ENCODE measurements around the gene DNAJC16.
"Not testable (repeated sequence)": the region's sequence is repeated elsewhere in the genome, so short reads cannot be mapped to it uniquely, and the experiment has no call there.

DNAJC16 gene

GRCh38 chr1:15508700-15509487 is 17.8 kb upstream of the DNAJC16 start:
- DNase-seq: no peak

GRCh38 chr1:15509586-15509985 is 17.1 kb upstream of the DNAJC16 start:
- DNase-seq: no peak

- DNase-seq: no peak
Observed at GRCh38 chr1:15510611-15511405, 15.8 kb upstream of the DNAJC16 start.

GRCh38 chr1:15513192-15513591 is 13.5 kb upstream of the DNAJC16 start:
- DNase-seq: no peak

- DNase-seq: no peak
Observed at GRCh38 chr1:15513919-15514318, 12.7 kb upstream of the DNAJC16 start.

GRCh38 chr1:15514557-15514956 is 12.1 kb upstream of the DNAJC16 start:
- not testable (repeated sequence) for DNase-seq

- DNase-seq: peak; percentile 42 to 45
Observed at GRCh38 chr1:15515022-15515663, 11.5 kb upstream of the DNAJC16 start.

GRCh38 chr1:15519625-15520024 is 7.0 kb upstream of the DNAJC16 start:
- DNase-seq: no peak

- not testable (repeated sequence) for DNase-seq
Observed at GRCh38 chr1:15521206-15521906, 5.3 kb upstream of the DNAJC16 start.

GRCh38 chr1:15522551-15522950 is 4.1 kb upstream of the DNAJC16 start:
- no peak for DNase-seq

- DNase-seq: peak; percentile 41 to 66
Observed at GRCh38 chr1:15523104-15524020, 3.3 kb upstream of the DNAJC16 start.

GRCh38 chr1:15524021-15524282 is 2.7 kb upstream of the DNAJC16 start, which contains the start of gene CASP9:
Gene CASP9, minus strand, starts transcription at chr1:15524215. Its CDS starts 15 bp downstream, at chr1:15524200.
- DNase-seq: no peak

- DNase-seq: peak; percentile 96 to 100
Observed at GRCh38 chr1:15524283-15525049, 2.2 kb upstream of the DNAJC16 start.

GRCh38 chr1:15525050-15526020 is 1.3 kb upstream of the DNAJC16 start:
- DNase-seq: no peak

GRCh38 chr1:15526021-15526489 is 593 bp upstream of the DNAJC16 start:
- DNase-seq: no peak

GRCh38 chr1:15531003-15531402 is 4.4 kb downstream of the DNAJC16 start:
- no peak for DNase-seq

GRCh38 chr1:15531682-15532081 is 5.0 kb downstream of the DNAJC16 start:
- no peak for DNase-seq

- no peak for DNase-seq
Observed at GRCh38 chr1:15538771-15539170, 12.1 kb downstream of the DNAJC16 start.

- no peak for DNase-seq
Observed at GRCh38 chr1:15540186-15540585, 13.5 kb downstream of the DNAJC16 start.

All from inflammatory macrophage treated with lipopolysaccharide for 1 hour (primary cell).